Retinal pigment epithelial cell (primary cell): Measurements from ENCODE around the gene NPY1R.

Source experiments
- DNase-seq: peaks from one replicate; pipeline ENCODE4 v3.0.0-alpha.2; 2010; ENCODE audit warnings: low read depth
- H3K4me3 ChIP-seq: 2 replicates; pipeline ENCODE4 v1.5.1; 2011; ENCODE audit warnings: mild to moderate bottlenecking, low read length, control low read depth, moderate library complexity
- TF ChIP-seq, protein P1 (sequence below): conservative IDR thresholded peaks from 2 replicates; pipeline ENCODE4 v1.5.1; 2011; ENCODE audit warnings: low read depth, low read length, control low read depth, inconsistent platforms

Gene NPY1R

DNA sequence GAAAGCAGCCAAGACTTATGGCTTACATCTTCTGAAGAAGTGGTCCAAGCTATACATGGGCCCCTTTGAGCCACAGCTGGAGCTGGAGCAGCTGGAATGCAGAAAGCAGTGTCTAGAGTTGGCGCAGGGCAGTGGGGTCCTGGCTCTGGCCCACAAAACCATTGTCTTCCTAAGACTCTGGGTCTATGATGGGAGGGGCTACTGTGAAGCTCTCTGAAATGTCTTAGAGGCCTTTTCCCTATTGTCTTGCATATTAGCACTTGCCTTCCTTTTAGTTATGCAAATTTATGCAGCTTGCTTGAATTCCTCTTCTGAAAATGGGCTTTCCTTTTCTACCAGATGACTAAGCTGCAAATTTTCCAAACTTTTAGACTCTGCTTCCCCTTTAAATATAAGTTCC is 15.3 kb downstream of the NPY1R start:
- no peak overlapping the region for H3K4me3 ChIP-seq
- TF ChIP-seq, protein P1, sequence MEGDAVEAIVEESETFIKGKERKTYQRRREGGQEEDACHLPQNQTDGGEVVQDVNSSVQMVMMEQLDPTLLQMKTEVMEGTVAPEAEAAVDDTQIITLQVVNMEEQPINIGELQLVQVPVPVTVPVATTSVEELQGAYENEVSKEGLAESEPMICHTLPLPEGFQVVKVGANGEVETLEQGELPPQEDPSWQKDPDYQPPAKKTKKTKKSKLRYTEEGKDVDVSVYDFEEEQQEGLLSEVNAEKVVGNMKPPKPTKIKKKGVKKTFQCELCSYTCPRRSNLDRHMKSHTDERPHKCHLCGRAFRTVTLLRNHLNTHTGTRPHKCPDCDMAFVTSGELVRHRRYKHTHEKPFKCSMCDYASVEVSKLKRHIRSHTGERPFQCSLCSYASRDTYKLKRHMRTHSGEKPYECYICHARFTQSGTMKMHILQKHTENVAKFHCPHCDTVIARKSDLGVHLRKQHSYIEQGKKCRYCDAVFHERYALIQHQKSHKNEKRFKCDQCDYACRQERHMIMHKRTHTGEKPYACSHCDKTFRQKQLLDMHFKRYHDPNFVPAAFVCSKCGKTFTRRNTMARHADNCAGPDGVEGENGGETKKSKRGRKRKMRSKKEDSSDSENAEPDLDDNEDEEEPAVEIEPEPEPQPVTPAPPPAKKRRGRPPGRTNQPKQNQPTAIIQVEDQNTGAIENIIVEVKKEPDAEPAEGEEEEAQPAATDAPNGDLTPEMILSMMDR, result no peak
- no peak for DNase-seq

DNA sequence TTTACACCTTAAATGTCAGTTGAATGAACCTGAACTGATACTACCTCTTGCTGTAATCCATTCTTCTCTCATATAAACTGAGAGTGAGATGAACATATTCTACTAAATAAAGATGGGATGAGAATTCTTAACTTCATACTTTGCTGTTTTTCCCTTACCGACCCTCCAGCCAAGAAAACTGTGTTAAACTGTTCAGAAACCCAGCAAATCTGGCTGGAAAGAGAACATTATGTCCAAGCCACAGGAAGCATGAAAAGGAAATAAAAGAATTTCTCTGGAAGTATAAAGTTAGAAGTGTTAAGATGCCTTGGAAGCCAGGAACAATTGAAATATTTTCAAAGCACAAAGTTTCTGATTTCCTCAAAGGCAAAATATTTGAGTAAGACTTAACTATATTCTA is 22.9 kb downstream of the NPY1R start:
- TF ChIP-seq, protein P1, result no peak
- DNase-seq, result no peak
- H3K4me3 ChIP-seq, result no peak overlapping the region

GRCh38 chr4:163303069-163303468 is 29.3 kb downstream of the NPY1R start:
- no peak for DNase-seq
- H3K4me3 ChIP-seq, result no peak overlapping the region
- TF ChIP-seq, protein P1, result no peak

DNA sequence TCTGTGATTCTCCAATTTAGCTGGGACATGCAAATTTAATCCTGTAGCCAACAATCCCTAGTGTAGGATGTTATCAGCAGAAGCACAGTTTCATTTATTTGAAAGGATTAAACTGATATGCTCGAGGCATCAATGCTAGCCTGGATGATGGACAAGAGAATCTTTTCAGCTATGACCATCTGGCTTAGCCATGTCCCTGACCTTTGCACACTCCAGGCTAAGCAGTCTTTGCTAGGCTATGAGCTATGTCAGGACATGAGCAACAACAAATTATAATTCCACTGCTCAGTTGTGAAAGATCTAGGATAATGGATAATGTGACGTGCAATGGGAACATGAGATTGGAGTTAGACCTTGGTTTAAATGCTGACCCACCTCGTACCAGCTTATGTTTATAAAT is 32.0 kb downstream of the NPY1R start:
- DNase-seq, result no peak
- TF ChIP-seq, protein P1, result no peak
- no peak overlapping the region for H3K4me3 ChIP-seq

DNA sequence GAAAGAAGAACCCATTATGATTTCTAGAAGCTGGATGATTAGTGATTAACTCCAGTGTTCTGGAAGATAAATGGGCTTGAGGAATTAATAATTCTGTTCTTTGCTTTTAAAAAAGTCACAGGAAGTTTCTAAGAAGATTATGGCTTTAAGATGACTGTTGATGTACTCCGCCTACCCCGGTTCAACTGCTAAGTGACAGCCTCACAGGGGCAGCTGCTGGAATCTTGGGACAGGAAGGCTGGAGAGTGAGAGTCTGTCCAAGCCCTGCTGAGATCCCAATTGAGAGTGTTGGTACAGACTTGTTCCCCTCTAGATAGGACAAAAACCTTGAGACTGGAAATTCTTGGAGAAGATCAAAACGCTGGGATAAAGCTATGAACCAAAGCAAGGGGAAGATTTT is 37.3 kb downstream of the NPY1R start:
- no peak for DNase-seq

DNA sequence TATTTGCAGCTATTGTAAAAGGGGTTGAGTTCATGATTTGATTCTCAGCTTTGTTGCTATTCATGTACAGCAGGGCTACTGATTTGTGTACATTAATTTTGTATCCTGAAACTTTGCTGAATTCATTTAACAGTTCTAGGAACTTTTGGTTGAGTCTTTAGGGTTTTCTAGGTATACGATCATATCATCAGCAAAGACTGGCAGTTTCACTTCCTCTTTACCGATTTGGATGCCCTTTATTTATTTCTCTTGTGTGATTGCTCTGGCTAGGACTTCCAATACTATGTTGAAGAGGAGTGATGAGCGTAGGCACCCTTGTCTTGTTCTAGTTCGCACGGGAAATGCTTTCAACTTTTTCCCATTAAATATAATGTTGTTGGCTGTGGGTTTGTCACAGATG is 48.1 kb downstream of the NPY1R start:
- no peak overlapping the region for H3K4me3 ChIP-seq
- TF ChIP-seq, protein P1, result no peak
- no peak for DNase-seq

More for the DNA sequence above, 37.3 kb downstream of the NPY1R start:
- no peak overlapping the region for H3K4me3 ChIP-seq
- TF ChIP-seq, protein P1, result no peak

- no peak for DNase-seq
- TF ChIP-seq, protein P1, result no peak
- no peak overlapping the region for H3K4me3 ChIP-seq
Observed at GRCh38 chr4:163280703-163281519, 51.5 kb downstream of the NPY1R start.
